K562 (cell line): ENCODE data around the gene TBXAS1. TPM values are rescaled to one million over a fixed set of nuclear protein-coding genes. Genes with fewer than 3 reads are reported as not detected.

Experiments used
- ATAC-seq: fragments of 200-7000 bp; cut with Tn5 transposase; 3 replicates; pipeline ENCODE4 v1.9.1; 2020; ENCODE audit warnings: moderate library complexity
- BruUV-seq: library from RNA; stranded (reverse); fragments of 400-500 nt; replicated peaks from 2 replicates; lab custom pipeline; 2021; lab: Mats Ljungman, UMichigan
- CTCF ChIA-PET: fragments of 300-600 bp; formaldehyde crosslinking; extraction: SDS; loops from one replicate; lab custom pipeline; 2021; ENCODE audit warnings: low intra/inter-chr PET ratio; lab: Yijun Ruan, JAX
- POLR2A ChIA-PET: fragments of 300-600, 350-650 bp; sonication (Branson Sonifier 250); formaldehyde crosslinking; extraction: SDS; loops from one replicate; lab custom pipeline; 2021; ENCODE audit warnings: antibody characterized with exemption, inconsistent platforms; lab: Yijun Ruan, JAX
- DNase-seq, 4 experiments: peaks; one replicate each; pipeline versions ENCODE4 v3.0.0 to v3.0.0-alpha.2; 2011 to 2018; ENCODE audit warnings: low spot score in 3 of 4, mixed read lengths in 3 of 4; ENCODE audit errors: extremely low read depth in 1 of 4
- FAIRE-seq: peaks from 2 replicates; lab custom pipeline; 2011; peaks lifted over from hg19 to GRCh38; lab: Jason Lieb, UNC
- H2AFZ ChIP-seq: 2 replicates; pipeline ENCODE4 v1.6.0; 2011; ENCODE audit warnings: low read depth, low read length, control low read depth, inconsistent platforms
- H3K27ac ChIP-seq: fragments of 200-600 bp; 3 replicates; pipeline ENCODE4 v1.8.0; 2011; ENCODE audit warnings: low read depth, mild to moderate bottlenecking, control low read depth, inconsistent platforms, low read length, moderate library complexity, mixed read lengths; ENCODE audit errors: extremely low read depth
- H3K27me3 ChIP-seq, 2 experiments: fragments of 300-600 bp in 1 of 2; 2 replicates in 1 of 2; 3 replicates in 1 of 2; pipeline versions ENCODE4 v1.6.0 to v1.8.0; 2011; ENCODE audit warnings: inconsistent platforms in 2 of 2, low read length in 2 of 2, mild to moderate bottlenecking in 1 of 2, mixed read lengths in 1 of 2, moderate library complexity in 1 of 2; ENCODE audit not compliant: control insufficient read depth in 2 of 2, insufficient read depth in 2 of 2
- H3K36me3 ChIP-seq: fragments of 300-600 bp; 3 replicates; pipeline ENCODE4 v1.8.0; 2011; ENCODE audit warnings: mild to moderate bottlenecking, low read length, inconsistent platforms; ENCODE audit not compliant: control insufficient read depth, insufficient read depth
- H3K4me1 ChIP-seq, 2 experiments: fragments of 200-600 bp in 1 of 2; replicated peaks in 1 of 2; 2 replicates in 1 of 2; 3 replicates in 1 of 2; pipeline versions ENCODE4 v1.5.1 to v1.8.0; 2011; ENCODE audit warnings: inconsistent platforms in 2 of 2, low read length in 2 of 2, mild to moderate bottlenecking in 1 of 2, mixed read lengths in 1 of 2, moderate library complexity in 1 of 2; ENCODE audit not compliant: control insufficient read depth in 2 of 2, insufficient read depth in 2 of 2
- H3K4me2 ChIP-seq: 2 replicates; pipeline ENCODE4 v1.6.1; 2011; ENCODE audit warnings: low read length, control low read depth, inconsistent platforms, mixed read lengths; ENCODE audit not compliant: insufficient read depth
- H3K4me3 ChIP-seq: fragments of 200-600 bp; sonication (generic), shearing (Covaris generic); 2 replicates; pipeline ENCODE4 v1.5.1; 2016; ENCODE audit warnings: control low read depth, inconsistent platforms
- H3K79me2 ChIP-seq: fragments of 200-600 bp; 3 replicates; pipeline ENCODE4 v1.8.0; 2011; ENCODE audit warnings: low read length, inconsistent platforms; ENCODE audit not compliant: control insufficient read depth, insufficient read depth
- H3K9ac ChIP-seq, 2 experiments: 2 replicates each; pipeline versions ENCODE4 v1.6.0 to v1.6.1; 2011; ENCODE audit warnings: low read depth in 2 of 2, low read length in 2 of 2, control low read depth in 1 of 2, inconsistent platforms in 1 of 2, mild to moderate bottlenecking in 1 of 2, mixed read lengths in 1 of 2; ENCODE audit not compliant: insufficient read depth in 1 of 2
- H3K9me1 ChIP-seq: one replicate; pipeline ENCODE4 v1.6.0; 2011; ENCODE audit warnings: inconsistent platforms, mild to moderate bottlenecking, low read length, moderate library complexity; ENCODE audit not compliant: control insufficient read depth, insufficient read depth
- H3K9me3 ChIP-seq: replicated peaks from 2 replicates; pipeline ENCODE4 v1.5.1; 2011; ENCODE audit warnings: low read depth, low read length, inconsistent platforms; ENCODE audit not compliant: control insufficient read depth, insufficient read depth
- H4K20me1 ChIP-seq: replicated peaks from 2 replicates; pipeline ENCODE4 v1.6.1; 2011; ENCODE audit warnings: low read length, inconsistent platforms, mixed read lengths; ENCODE audit not compliant: control insufficient read depth, insufficient read depth
- MTA3 ChIP-seq: fragments of 450-650 bp; formaldehyde crosslinking; IDR thresholded peaks from 2 replicates; pipeline ENCODE4 v1.6.1; 2017; ENCODE audit warnings: mild to moderate bottlenecking, borderline replicate concordance
- PATZ1 ChIP-seq: fragments of 250-450 bp; sonication (Bioruptor Pico); IDR thresholded peaks from 2 replicates; pipeline ENCODE4 v1.5.0; 2020; ENCODE audit warnings: mild to moderate bottlenecking, borderline replicate concordance
- PKNOX1 ChIP-seq: fragments of 450-650 bp; IDR thresholded peaks from 2 replicates; pipeline ENCODE4 v1.6.1; 2016
- RBBP5 ChIP-seq: fragments of 200-600 bp; sonication (generic); IDR thresholded peaks from 2 replicates; pipeline ENCODE4 v1.6.1; 2012; ENCODE audit warnings: borderline replicate concordance, mild to moderate bottlenecking, low read length, control low read depth, inconsistent platforms; ENCODE audit not compliant: insufficient read depth, poor library complexity, severe bottlenecking
- ZNF280B ChIP-seq: fragments of 250-450 bp; sonication (Bioruptor Pico); IDR thresholded peaks from 2 replicates; pipeline ENCODE4 v1.5.1; 2021; ENCODE audit warnings: mild to moderate bottlenecking
- in situ Hi-C: fragments of 300-500 bp; cut with MboI; formaldehyde crosslinking; loops from 4 replicates; pipeline ENCODE4 v1.15.0; 2018; ENCODE audit warnings: inconsistent platforms, mixed read lengths
- intact Hi-C: fragments of 100-400 bp; cut with micrococcal nuclease; formaldehyde crosslinking; loops from 2 replicates; pipeline ENCODE4 v1.14.2; 2022
- polyA plus RNA-seq, 8 experiments: library from polyadenylated mRNA; depleted of rRNA in 4 of 8; stranded (reverse) in 5 of 8; unstranded in 3 of 8; fragments of >200 nt; fragmentation: Nextera tagmentation in 2 of 8; fragmentation: Illumina TruSeq in 1 of 8; extraction: Ambion mirVana in 2 of 8; extraction: Trizol in 1 of 8; gene quantifications; 2 replicates each; pipeline versions ENCODE4 v1.2.1 to v1.2.3, GENCODE V29; 2011 to 2014; ENCODE audit warnings: inconsistent platforms in 1 of 8, missing spikeins in 1 of 8
- total RNA-seq, 7 experiments: library from RNA; depleted of rRNA in 6 of 7; stranded (reverse); fragments of >200 nt in 6 of 7; fragmentation: Illumina TruSeq in 2 of 7; extraction: Trizol in 2 of 7; gene quantifications; 2 replicates each; pipeline versions ENCODE4 v1.2.1 to v1.2.3, GENCODE V29; 2011 to 2021; ENCODE audit warnings: low replicate concordance in 1 of 7

The TBXAS1 gene
- total and polyA plus RNA-seq, 9 of the 15 experiments (the other 6 are each of a cell fraction or from before 2014, with no cell fraction given): 1.1 to 8.3 (median 1.9) TPM

GRCh38 chr7:139972029-139972428, 143.0 kb downstream of the TBXAS1 start:
- no peak overlapping the region for H3K4me2 ChIP-seq
- CTCF ChIA-PET: no interaction called here
- H3K4me1 ChIP-seq: peaks cover 8 to 17% of the 10 kb centered on the region in 2 experiments; a peak in 4 of 5 replicates
- ATAC-seq (peak; percentile 8; the same call in 1 of the 3 replicates), DNase-seq (peak in 1 of 4 experiments; percentile 41), FAIRE-seq (no peak)
- intact Hi-C loops (no loop called here), in situ Hi-C loops (no loop called here)
- BruUV-seq: no TSS peak
- TF ChIP-seq ZNF280B (CRISPR knock-in tag): no peak
- TF ChIP-seq RBBP5: no peak
- TF ChIP-seq MTA3: no peak
- TF ChIP-seq PKNOX1: no peak
- TF ChIP-seq PATZ1: no peak
- no peak overlapping the region for H3K9ac ChIP-seq
- POLR2A ChIA-PET: interaction anchor here (1.7 to 5.8 kb wide), 3 partner anchors 8 to 18 kb away, joined by 7 to 76 read pairs (median 13); no protein-coding TSS in a partner anchor
- H3K4me3 ChIP-seq: no peak overlapping the region
- no peak overlapping the region for H2AFZ ChIP-seq
- H3K36me3 ChIP-seq: peaks cover 43% of the 10 kb centered on the region
- no peaks in the 10 kb centered on the region for H3K9me3 ChIP-seq
- H3K27me3 ChIP-seq: no peaks in the 10 kb centered on the region
- no peak overlapping the region for H3K27ac ChIP-seq
- H3K79me2 ChIP-seq: peaks cover 37% of the 10 kb centered on the region
- peaks cover 4% of the 10 kb centered on the region; the same call in 1 of the 2 replicates for H4K20me1 ChIP-seq
- peaks cover 3% of the 10 kb centered on the region for H3K9me1 ChIP-seq
